Karpas-422 (cell line): ENCODE results near the gene GALNTL6. TPM values are rescaled to one million over a fixed set of nuclear protein-coding genes. Genes with fewer than 3 reads are reported as not detected.
"Not testable (repeated sequence)": the region's sequence is repeated elsewhere in the genome, so short reads cannot be mapped to it uniquely, and the experiment has no call there.

Experiments used
- DNase-seq: peaks from one replicate; pipeline ENCODE4 v3.0.0-alpha.2; 2015
- H2AFZ ChIP-seq: fragments of 200-600 bp; sonication (generic); 2 replicates; pipeline ENCODE4 v1.6.1; 2014; ENCODE audit warnings: antibody characterized with exemption, low read length, mixed read lengths
- H3K27ac ChIP-seq: fragments of 200-600 bp; sonication (generic); 2 replicates; pipeline ENCODE4 v1.5.1; 2014; ENCODE audit warnings: mild to moderate bottlenecking, low read length, moderate library complexity
- H3K27me3 ChIP-seq: fragments of 200-600 bp; sonication (generic); 2 replicates; pipeline ENCODE4 v1.6.1; 2014; ENCODE audit warnings: low read length, mixed read lengths
- H3K36me3 ChIP-seq: fragments of 200-600 bp; sonication (generic); 2 replicates; pipeline ENCODE4 v1.6.1; 2014; ENCODE audit warnings: low read length, mixed read lengths; ENCODE audit not compliant: insufficient read depth
- H3K4me1 ChIP-seq: fragments of 200-600 bp; sonication (generic); 2 replicates; pipeline ENCODE4 v1.6.1; 2014; ENCODE audit warnings: mild to moderate bottlenecking, low read length, mixed read lengths
- H3K4me2 ChIP-seq: fragments of 200-600 bp; sonication (generic); 2 replicates; pipeline ENCODE4 v1.6.1; 2014; ENCODE audit warnings: low read length, low read depth, mild to moderate bottlenecking; ENCODE audit not compliant: poor library complexity, severe bottlenecking
- H3K4me3 ChIP-seq: fragments of 200-600 bp; sonication (generic); 2 replicates; pipeline ENCODE4 v1.5.1; 2014; ENCODE audit warnings: mild to moderate bottlenecking, antibody characterized with exemption, low read length, mixed read lengths
- H3K79me2 ChIP-seq: fragments of 200-600 bp; sonication (generic); 2 replicates; pipeline ENCODE4 v1.6.1; 2014; ENCODE audit warnings: mild to moderate bottlenecking, low read length, mixed read lengths
- H3K9ac ChIP-seq: fragments of 200-600 bp; sonication (generic); 2 replicates; pipeline ENCODE4 v1.6.0; 2014; ENCODE audit warnings: low read length
- H3K9me2 ChIP-seq: fragments of 200-600 bp; sonication (generic), shearing (Covaris generic); replicated peaks from 2 replicates; pipeline ENCODE4 v1.6.0; 2014; ENCODE audit warnings: mild to moderate bottlenecking, low read length, moderate library complexity; ENCODE audit not compliant: insufficient read depth
- H3K9me3 ChIP-seq: fragments of 300-700, 200-600 bp; sonication (generic); 2 replicates; pipeline ENCODE4 v1.6.1; 2014; ENCODE audit warnings: low read length, mixed read lengths
- H4K20me1 ChIP-seq: fragments of 200-600 bp; sonication (generic); 2 replicates; pipeline ENCODE4 v1.6.1; 2014; ENCODE audit warnings: mild to moderate bottlenecking, antibody characterized with exemption, low read length, low read depth; ENCODE audit not compliant: insufficient read depth
- total RNA-seq: library from RNA; depleted of rRNA; stranded (reverse); fragments of >200 nt; shearing (Covaris generic); gene quantifications from 2 replicates; pipeline ENCODE4 v1.2.3, GENCODE V29; 2014; ENCODE audit warnings: low replicate concordance

The GALNTL6 gene
- total RNA-seq, 1 experiment from 2014 or later, result not detected

DNA sequence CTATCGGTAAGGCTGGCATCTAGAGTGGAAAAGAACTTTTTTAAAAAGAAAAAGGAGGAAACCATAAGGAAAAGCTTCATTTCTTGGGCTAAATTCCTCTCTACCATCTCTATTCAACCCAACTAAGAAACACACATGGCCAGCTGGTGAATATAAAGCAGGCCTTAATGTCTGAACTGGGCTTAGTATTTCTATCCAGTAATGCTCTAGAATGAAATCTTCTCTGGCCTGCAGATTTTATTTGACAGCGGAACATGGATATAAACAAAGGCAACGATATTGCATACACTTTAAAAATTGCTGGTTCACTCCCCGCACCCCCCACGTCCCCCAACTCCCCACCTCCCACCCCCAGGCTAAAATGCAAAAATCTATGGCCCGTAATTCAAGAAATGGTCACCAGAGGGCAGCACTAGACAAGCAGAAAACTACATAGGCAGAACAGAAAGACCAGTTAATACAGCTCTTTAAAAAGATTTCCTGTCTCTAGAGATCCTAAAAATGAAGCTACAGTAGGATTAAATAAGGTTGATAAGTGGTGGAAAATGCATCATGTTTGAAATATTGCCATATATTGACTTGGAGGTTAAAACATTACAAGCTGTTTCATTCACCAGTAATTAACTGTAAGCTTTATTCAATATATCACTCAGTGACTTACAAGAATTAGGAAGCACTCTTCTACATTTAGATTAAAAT lies 1200.2 kb downstream of the GALNTL6 start:
- H3K4me2 ChIP-seq, result no peak overlapping the region
- DNase-seq, result peak; percentile 74
- H3K9me2 ChIP-seq, result no peaks in the 10 kb centered on the region
- H3K27me3 ChIP-seq, result no peaks in the 10 kb centered on the region
- no peak overlapping the region for H3K4me3 ChIP-seq
- H3K9ac ChIP-seq, result no peak overlapping the region
- no peaks in the 10 kb centered on the region for H3K9me3 ChIP-seq
- H3K79me2 ChIP-seq, result no peaks in the 10 kb centered on the region
- H4K20me1 ChIP-seq, result no peaks in the 10 kb centered on the region
- no peaks in the 10 kb centered on the region for H3K36me3 ChIP-seq
- H3K4me1 ChIP-seq, result no peaks in the 10 kb centered on the region
- no peak overlapping the region for H2AFZ ChIP-seq
- no peak overlapping the region for H3K27ac ChIP-seq

DNA sequence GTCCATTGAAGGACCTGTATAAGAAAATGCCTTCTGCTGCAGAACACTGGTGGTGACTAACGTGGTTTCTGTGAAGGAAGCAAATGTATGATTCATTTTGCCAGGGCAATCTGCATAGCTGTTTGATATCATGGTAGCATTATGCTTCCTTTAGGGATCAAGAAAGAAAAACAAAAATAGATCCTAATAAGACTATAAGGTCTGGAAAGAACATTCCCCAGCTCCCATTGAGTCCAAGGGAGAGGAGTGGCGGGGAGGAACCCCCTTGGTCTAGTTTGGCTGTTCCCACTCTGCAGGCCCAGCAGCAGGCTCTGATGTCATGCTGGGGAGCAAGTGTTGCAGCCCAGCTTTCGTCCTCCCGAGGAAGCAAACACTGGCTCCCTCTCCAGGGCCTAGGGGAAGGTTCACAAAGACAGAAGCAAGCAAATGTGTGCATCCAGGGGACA lies 1200.9 kb downstream of the GALNTL6 start:
- Histone ChIP-seq H3K4me1 (no peaks in the 10 kb centered on the region), H4K20me1 (no peaks in the 10 kb centered on the region), H3K27ac (no peak overlapping the region), H3K9me2 (no peaks in the 10 kb centered on the region), H3K9me3 (no peaks in the 10 kb centered on the region), H3K27me3 (no peaks in the 10 kb centered on the region), H2AFZ (no peak overlapping the region), H3K36me3 (no peaks in the 10 kb centered on the region), H3K79me2 (no peaks in the 10 kb centered on the region), H3K9ac (no peak overlapping the region), H3K4me3 (no peak overlapping the region), H3K4me2 (no peak overlapping the region)
- DNase-seq, result no peak

DNA sequence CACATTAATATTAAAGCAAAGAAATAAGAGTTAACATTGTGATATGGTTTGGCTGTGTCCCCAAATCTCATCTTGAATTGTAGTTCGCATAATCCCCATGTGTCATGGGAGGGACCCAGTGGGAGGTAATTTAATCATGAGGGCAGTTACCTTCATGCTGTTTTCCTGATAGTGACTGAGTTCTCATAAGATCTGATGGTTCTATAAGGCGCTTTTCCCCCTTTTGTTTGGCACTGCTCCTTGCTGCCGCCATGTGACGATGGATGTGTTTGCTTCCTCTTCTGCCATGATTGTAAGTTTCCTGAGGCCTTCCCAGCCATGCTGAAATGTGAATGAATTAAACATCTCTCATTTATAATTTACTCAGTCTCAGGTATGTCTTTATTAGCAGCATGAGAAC lies 1201.6 kb downstream of the GALNTL6 start:
- no peaks in the 10 kb centered on the region for H3K4me1 ChIP-seq
- no peaks in the 10 kb centered on the region for H3K36me3 ChIP-seq
- no peak overlapping the region for H3K4me3 ChIP-seq
- no peaks in the 10 kb centered on the region for H3K9me2 ChIP-seq
- no peaks in the 10 kb centered on the region for H3K27me3 ChIP-seq
- no peak overlapping the region for H3K27ac ChIP-seq
- no peak for DNase-seq
- no peak overlapping the region for H3K4me2 ChIP-seq
- no peaks in the 10 kb centered on the region for H3K79me2 ChIP-seq
- H4K20me1 ChIP-seq, result no peaks in the 10 kb centered on the region
- H3K9ac ChIP-seq, result no peak overlapping the region
- no peaks in the 10 kb centered on the region for H3K9me3 ChIP-seq
- H2AFZ ChIP-seq, result no peak overlapping the region

DNA sequence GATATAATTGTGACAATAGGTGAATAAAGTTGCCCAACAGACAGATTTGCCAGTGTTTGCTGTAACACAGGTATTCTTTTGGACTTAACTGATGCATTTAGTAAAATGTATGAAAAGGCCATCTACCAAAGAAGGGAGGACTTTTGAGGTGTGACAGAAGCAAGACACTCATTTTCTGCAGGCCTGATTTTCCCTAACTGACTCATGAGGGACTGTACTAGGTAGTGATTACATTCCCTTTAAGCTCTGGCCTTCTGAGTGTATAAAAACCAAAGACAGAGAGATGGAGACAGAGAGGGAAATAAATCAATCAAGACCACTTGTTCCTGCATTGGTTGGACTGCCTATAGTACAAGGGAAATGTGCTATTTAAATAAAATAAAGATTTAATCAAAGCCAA lies 1204.6 kb downstream of the GALNTL6 start:
- no peaks in the 10 kb centered on the region for H3K4me1 ChIP-seq
- H3K36me3 ChIP-seq, result no peaks in the 10 kb centered on the region
- H3K79me2 ChIP-seq, result no peaks in the 10 kb centered on the region
- no peaks in the 10 kb centered on the region for H3K9me2 ChIP-seq
- H3K4me2 ChIP-seq, result no peak overlapping the region
- DNase-seq, result no peak
- H4K20me1 ChIP-seq, result no peaks in the 10 kb centered on the region
- no peak overlapping the region for H3K9ac ChIP-seq
- H3K27me3 ChIP-seq, result no peaks in the 10 kb centered on the region
- H2AFZ ChIP-seq, result no peak overlapping the region
- H3K4me3 ChIP-seq, result no peak overlapping the region
- no peak overlapping the region for H3K27ac ChIP-seq
- no peaks in the 10 kb centered on the region for H3K9me3 ChIP-seq

DNA sequence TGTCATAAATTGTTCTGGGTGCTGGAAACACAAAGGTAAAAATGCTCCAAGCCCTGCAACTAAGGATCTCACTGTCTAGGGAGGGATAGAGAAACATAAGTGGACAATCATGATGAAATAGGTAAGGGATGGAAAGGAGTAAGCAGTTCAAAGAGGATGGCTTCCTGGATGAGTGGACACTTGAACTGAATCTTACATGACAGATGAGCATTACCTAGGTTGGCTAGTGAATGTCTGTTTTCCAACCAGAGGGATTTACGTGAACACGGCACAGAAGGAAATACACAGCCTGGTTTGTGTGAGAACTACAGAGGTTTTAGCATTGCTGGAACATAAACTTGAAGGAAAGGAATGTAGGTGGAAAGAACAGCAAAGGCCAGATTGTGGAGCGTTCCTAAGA lies 1205.2 kb downstream of the GALNTL6 start:
- Histone ChIP-seq H3K79me2 (no peaks in the 10 kb centered on the region), H3K9me3 (no peaks in the 10 kb centered on the region), H3K4me2 (no peak overlapping the region), H4K20me1 (no peaks in the 10 kb centered on the region), H2AFZ (no peak overlapping the region), H3K27me3 (no peaks in the 10 kb centered on the region), H3K36me3 (no peaks in the 10 kb centered on the region), H3K4me1 (no peaks in the 10 kb centered on the region), H3K27ac (no peak overlapping the region), H3K9me2 (no peaks in the 10 kb centered on the region), H3K9ac (no peak overlapping the region), H3K4me3 (no peak overlapping the region)
- DNase-seq, result no peak

DNA sequence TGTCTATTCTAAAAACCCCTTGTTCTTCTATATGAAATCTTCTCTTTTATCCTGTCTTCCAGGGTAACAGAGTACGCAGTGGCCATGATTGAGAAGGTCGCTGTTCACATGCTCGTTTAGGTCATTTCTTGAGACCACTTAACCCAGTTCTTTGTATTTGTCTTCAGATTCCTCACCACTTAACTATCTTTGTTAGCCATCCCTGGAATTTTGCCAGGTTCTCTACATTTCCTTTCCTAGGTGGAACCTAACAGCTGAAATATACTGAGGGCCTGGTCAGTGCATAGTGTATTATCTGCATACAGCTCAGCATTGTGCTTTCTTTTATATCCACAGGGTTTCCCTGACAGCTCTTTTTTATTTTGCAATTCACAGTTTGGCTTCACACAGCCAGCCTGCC lies 1206.5 kb downstream of the GALNTL6 start:
- no peak overlapping the region for H2AFZ ChIP-seq

DNA sequence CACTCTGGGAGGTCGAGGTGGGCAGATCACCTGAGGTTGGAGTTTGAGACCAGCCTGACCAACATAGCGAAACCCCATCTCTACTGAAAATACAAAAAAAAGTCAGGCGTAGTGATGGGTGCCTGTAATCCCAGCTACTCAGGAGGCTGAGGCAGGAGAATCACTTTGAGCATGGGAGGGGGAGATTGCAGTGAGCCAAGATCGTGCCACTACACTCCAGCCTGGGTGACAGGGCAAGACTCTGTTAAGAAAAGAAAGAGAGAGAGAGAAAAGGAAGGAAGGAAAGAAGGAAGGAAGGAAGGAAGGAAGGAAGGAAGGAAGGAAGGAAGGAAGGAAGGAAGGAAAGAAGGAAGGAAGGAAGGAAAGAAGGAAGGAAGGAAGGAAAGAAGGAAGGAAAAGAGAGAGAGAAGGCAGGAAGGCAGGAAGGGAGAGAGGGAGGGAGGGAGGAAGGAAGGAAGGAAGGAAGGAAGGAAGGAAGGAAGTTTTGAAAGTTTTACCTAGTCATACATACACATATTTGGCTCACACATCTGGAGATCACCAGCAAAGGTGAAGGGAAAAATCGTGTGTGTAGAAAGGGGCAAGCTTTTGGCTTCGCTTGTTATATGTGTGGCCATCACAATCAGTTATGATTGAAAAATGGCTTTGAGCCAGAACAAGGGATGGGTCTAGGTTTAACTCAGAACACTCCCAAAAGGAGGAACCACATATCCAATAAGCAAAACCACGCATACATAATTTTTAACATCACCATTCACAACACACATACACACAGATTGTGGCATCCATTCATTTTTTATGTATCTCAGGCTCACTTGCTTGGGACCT lies 1208.8 kb downstream of the GALNTL6 start:
- not testable (repeated sequence) for H3K9me3 ChIP-seq, H3K4me2 ChIP-seq, H3K27ac ChIP-seq, H2AFZ ChIP-seq, H3K36me3 ChIP-seq, H3K4me1 ChIP-seq, H4K20me1 ChIP-seq, H3K79me2 ChIP-seq, H3K4me3 ChIP-seq, H3K27me3 ChIP-seq, H3K9me2 ChIP-seq, H3K9ac ChIP-seq, DNase-seq

More for the DNA sequence above, 1206.5 kb downstream of the GALNTL6 start:
- H3K9ac ChIP-seq, result no peak overlapping the region
- H3K9me3 ChIP-seq, result no peaks in the 10 kb centered on the region
- DNase-seq, result no peak
- H3K4me1 ChIP-seq, result no peaks in the 10 kb centered on the region
- H3K27ac ChIP-seq, result no peak overlapping the region
- H3K4me3 ChIP-seq, result no peak overlapping the region
- H3K9me2 ChIP-seq, result no peaks in the 10 kb centered on the region
- H4K20me1 ChIP-seq, result no peaks in the 10 kb centered on the region
- H3K27me3 ChIP-seq, result no peaks in the 10 kb centered on the region
- no peaks in the 10 kb centered on the region for H3K36me3 ChIP-seq
- no peaks in the 10 kb centered on the region for H3K79me2 ChIP-seq
- H3K4me2 ChIP-seq, result no peak overlapping the region

DNA sequence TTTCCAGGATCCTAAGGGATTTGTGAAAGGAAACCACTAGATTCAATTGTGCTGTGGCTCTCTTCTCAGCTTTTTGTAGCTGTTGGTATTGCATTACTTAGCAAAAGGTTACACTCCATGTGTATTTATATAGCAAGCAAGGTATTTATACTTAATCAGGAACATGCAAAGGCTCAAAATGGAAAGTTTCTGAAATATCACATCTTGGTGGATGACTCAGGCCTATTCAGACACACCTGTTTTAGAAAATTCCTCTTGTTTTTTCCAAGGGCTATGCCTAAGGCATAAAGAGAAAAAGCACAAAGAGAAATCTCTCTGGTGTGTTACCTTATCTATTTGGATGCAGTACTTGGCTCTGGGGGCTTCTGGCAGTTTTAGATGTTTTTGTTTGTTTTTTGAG lies 1211.0 kb downstream of the GALNTL6 start:
- Histone ChIP-seq H3K27ac (no peak overlapping the region), H3K27me3 (no peaks in the 10 kb centered on the region), H3K4me2 (no peak overlapping the region), H2AFZ (no peak overlapping the region), H3K9me3 (no peaks in the 10 kb centered on the region), H3K79me2 (no peaks in the 10 kb centered on the region), H4K20me1 (no peaks in the 10 kb centered on the region), H3K4me3 (no peak overlapping the region), H3K4me1 (peaks cover 7% of the 10 kb centered on the region; the same call in 1 of the 2 replicates), H3K36me3 (no peaks in the 10 kb centered on the region), H3K9ac (no peak overlapping the region), H3K9me2 (no peaks in the 10 kb centered on the region)
- no peak for DNase-seq
